GM12878 (cell line): Measurements from ENCODE around the gene ANXA11. TPM values are rescaled to one million over a fixed set of nuclear protein-coding genes. Genes with fewer than 3 reads are reported as not detected.

Experiments
- ATAC-seq: fragments of 200-7000 bp; cut with Tn5 transposase; 3 replicates; pipeline ENCODE4 v1.9.1; 2020; ENCODE audit warnings: mild to moderate bottlenecking, moderate library complexity
- BruUV-seq: library from RNA; stranded (reverse); fragments of 400-500 nt; replicated peaks from 2 replicates; lab custom pipeline; 2021; lab: Mats Ljungman, UMichigan
- CTCF ChIA-PET: fragments of 300-600 bp; sonication (Branson Sonifier 250); formaldehyde crosslinking; extraction: SDS; loops from one replicate; lab custom pipeline; 2021; ENCODE audit warnings: inconsistent platforms; lab: Yijun Ruan, JAX
- POLR2A ChIA-PET: fragments of 350-600 bp; formaldehyde crosslinking; extraction: SDS; loops from one replicate; lab custom pipeline; 2021; ENCODE audit warnings: inconsistent platforms; lab: Charles Lee
- RAD21 ChIA-PET: fragments of 300-600 bp; sonication (Branson Sonifier 250); formaldehyde crosslinking; loops from one replicate; lab custom pipeline; 2023; ENCODE audit warnings: antibody characterized with exemption; ENCODE audit not compliant: unreplicated experiment; lab: Charles Lee
- SMC1A ChIA-PET: fragments of 300-600 bp; sonication (Branson Sonifier 250); formaldehyde crosslinking; loops from one replicate; lab custom pipeline; 2023; ENCODE audit not compliant: unreplicated experiment, uncharacterized antibody; lab: Charles Lee
- DNase-seq: peaks from one replicate; pipeline ENCODE4 v3.0.0-alpha.2; 2011; ENCODE audit warnings: low read depth, low spot score
- FAIRE-seq: peaks from 3 replicates; lab custom pipeline; 2011; peaks lifted over from hg19 to GRCh38; lab: Jason Lieb, UNC
- H2AFZ ChIP-seq: 2 replicates; pipeline ENCODE4 v1.6.0; 2011; ENCODE audit warnings: low read depth, low read length, control low read depth; ENCODE audit not compliant: control insufficient read depth
- H3K27ac ChIP-seq: 2 replicates; pipeline ENCODE4 v1.5.1; 2011; ENCODE audit warnings: control low read depth; ENCODE audit not compliant: control insufficient read depth, insufficient read depth
- H3K27me3 ChIP-seq, 2 experiments: replicated peaks in 1 of 2; 2 replicates each; pipeline versions ENCODE4 v1.6.0 to v1.6.1; 2011; ENCODE audit warnings: low read length in 1 of 2; ENCODE audit not compliant: control insufficient read depth in 2 of 2, insufficient read depth in 2 of 2
- H3K36me3 ChIP-seq, 2 experiments: 2 replicates each; pipeline ENCODE4 v1.5.1; 2011; ENCODE audit warnings: low read length in 1 of 2; ENCODE audit not compliant: control insufficient read depth in 2 of 2, insufficient read depth in 2 of 2
- H3K4me1 ChIP-seq: 2 replicates; pipeline ENCODE4 v1.6.1; 2011; ENCODE audit warnings: mild to moderate bottlenecking, low read length, moderate library complexity, mixed read lengths; ENCODE audit not compliant: control insufficient read depth, insufficient read depth
- H3K4me2 ChIP-seq: 2 replicates; pipeline ENCODE4 v1.6.0; 2011; ENCODE audit warnings: control low read depth; ENCODE audit not compliant: control insufficient read depth, insufficient read depth
- H3K4me3 ChIP-seq: fragments of 200-600 bp; sonication (generic); 2 replicates; pipeline ENCODE4 v1.5.1; 2016
- H3K79me2 ChIP-seq: 2 replicates; pipeline ENCODE4 v1.6.0; 2011; ENCODE audit warnings: low read length; ENCODE audit not compliant: control insufficient read depth, insufficient read depth
- H3K9ac ChIP-seq: 2 replicates; pipeline ENCODE4 v1.8.0; 2011; ENCODE audit warnings: low read length, control low read depth, mixed read lengths; ENCODE audit not compliant: control insufficient read depth, insufficient read depth
- H3K9me3 ChIP-seq: replicated peaks from 3 replicates; pipeline ENCODE4 v1.5.1; 2011; ENCODE audit warnings: mild to moderate bottlenecking, low read length; ENCODE audit not compliant: control insufficient read depth, insufficient read depth
- H4K20me1 ChIP-seq: 2 replicates; pipeline ENCODE4 v1.6.0; 2011; ENCODE audit not compliant: control insufficient read depth, insufficient read depth
- CTCF ChIP-seq, 3 experiments: IDR thresholded peaks in 2 of 3; conservative IDR thresholded peaks in 1 of 3; 2 replicates each; pipeline ENCODE4 v1.5.1; 2011; ENCODE audit warnings: low read depth in 3 of 3, low read length in 3 of 3, mild to moderate bottlenecking in 3 of 3, control low read depth in 2 of 3, moderate library complexity in 2 of 3, inconsistent platforms in 1 of 3, mixed read lengths in 1 of 3; ENCODE audit not compliant: control insufficient read depth in 2 of 3, insufficient read depth in 1 of 3; ENCODE audit errors: extremely low read depth in 1 of 3
- E2F8 ChIP-seq: fragments of 450-650 bp; IDR thresholded peaks from 2 replicates; pipeline ENCODE4 v1.6.1; 2018; ENCODE audit warnings: mild to moderate bottlenecking, low read depth, moderate library complexity; ENCODE audit not compliant: partially characterized antibody
- KAT2A ChIP-seq: conservative IDR thresholded peaks from 2 replicates; pipeline ENCODE4 v1.6.1; 2011; ENCODE audit warnings: low read depth, low read length; ENCODE audit not compliant: control insufficient read depth
- MYC ChIP-seq: IDR thresholded peaks from 2 replicates; pipeline ENCODE4 v1.6.1; 2011; ENCODE audit warnings: mild to moderate bottlenecking, low read length, moderate library complexity, inconsistent platforms; ENCODE audit not compliant: insufficient read depth, insufficient replicate concordance, insufficient read length, severe bottlenecking
- NR2F1 ChIP-seq: fragments of 450-650 bp; conservative IDR thresholded peaks from 2 replicates; pipeline ENCODE4 v1.6.1; 2017; ENCODE audit warnings: mild to moderate bottlenecking
- RAD21 ChIP-seq: IDR thresholded peaks from 2 replicates; pipeline ENCODE4 v1.6.1; 2011; ENCODE audit warnings: mild to moderate bottlenecking, low read depth, low read length, moderate library complexity; ENCODE audit not compliant: insufficient read depth
- RUNX3 ChIP-seq: IDR thresholded peaks from 2 replicates; pipeline ENCODE4 v1.6.1; 2012; ENCODE audit warnings: low read length, inconsistent platforms
- SMAD5 ChIP-seq: IDR thresholded peaks from 2 replicates; pipeline ENCODE4 v1.6.1; 2016; ENCODE audit warnings: antibody characterized with exemption, low read depth
- SMC3 ChIP-seq: IDR thresholded peaks from 2 replicates; pipeline ENCODE4 v1.6.1; 2011; ENCODE audit warnings: low read length, improper control_type of control experiment, borderline replicate concordance
- STAT3 ChIP-seq: IDR thresholded peaks from 2 replicates; pipeline ENCODE4 v1.6.1; 2011; ENCODE audit warnings: low read depth, low read length, improper control_type of control experiment
- WGBS: methylation state at CpG from one replicate; pipeline ENCODE4 v1.1.6; 2016; ENCODE audit warnings: low lambda C conversion rate; ENCODE audit not compliant: insufficient replicate concordance, insufficient coverage; ENCODE audit errors: missing lambda C conversion rate; 5-methylcytosine and 5-hydroxymethylcytosine counted together
- in situ Hi-C: fragments of 300-500 bp; cut with MboI; formaldehyde crosslinking; loops from 9 replicates; pipeline ENCODE4 v1.14.3; 2018; ENCODE audit warnings: mixed read lengths
- intact Hi-C: fragments of 100-400 bp; cut with micrococcal nuclease; formaldehyde crosslinking; loops from one replicate; pipeline ENCODE4 v1.14.2; 2022; ENCODE audit not compliant: unreplicated experiment
- polyA plus RNA-seq, 11 experiments: library from polyadenylated mRNA; depleted of rRNA in 4 of 11; unstranded in 6 of 11; stranded (reverse) in 5 of 11; fragments of >200 nt; fragmentation: Nextera tagmentation in 4 of 11; fragmentation: Illumina TruSeq in 1 of 11; extraction: Ambion mirVana in 4 of 11; extraction: Trizol in 1 of 11; gene quantifications; 1 replicate in 1 of 11; 2 replicates in 10 of 11; pipeline versions ENCODE4 v1.2.1 to v1.2.3, GENCODE V29; 2011 to 2016; ENCODE audit warnings: inconsistent platforms in 2 of 11, missing spikeins in 2 of 11, low read depth in 1 of 11
- total RNA-seq, 4 experiments: library from RNA; depleted of rRNA in 3 of 4; stranded (reverse); fragments of >200 nt in 3 of 4; fragmentation: Illumina TruSeq in 1 of 4; extraction: Trizol in 1 of 4; gene quantifications; 2 replicates each; pipeline versions ENCODE4 v1.2.1 to v1.2.3, GENCODE V29; 2013 to 2021

Gene ANXA11
- total and polyA plus RNA-seq, 10 of the 15 experiments (the other 5 are each of a cell fraction or from before 2014, with no cell fraction given) = 25.0 to 129 (median 72.2) TPM

GRCh38 chr10:80168679-80169380, 36.5 kb downstream of the ANXA11 start:
- no peak overlapping the region for H3K4me2 ChIP-seq
- H3K4me1 ChIP-seq = no peaks in the 10 kb centered on the region
- intact Hi-C loops = loop anchor here (1.0 kb wide), 1 partner anchor 53 kb away; no protein-coding TSS in a partner anchor
- FAIRE-seq (no peak), ATAC-seq (peak; percentile 93), DNase-seq (no peak)
- H3K27me3 ChIP-seq = no peaks in the 10 kb centered on the region
- CTCF ChIA-PET = interaction anchor here (0.8 to 7.5 kb wide), 5 partner anchors 18 to 52 kb away, joined by 3 to 41 read pairs (median 9); no protein-coding TSS in a partner anchor
- peaks cover 15 to 36% of the 10 kb centered on the region in 2 experiments for H3K36me3 ChIP-seq
- no peak overlapping the region for H3K4me3 ChIP-seq
- H3K27ac ChIP-seq = no peak overlapping the region
- TF ChIP-seq E2F8 = no peak
- TF ChIP-seq STAT3 = no peak
- no peak for TF ChIP-seq NR2F1
- peak; percentile 49 to 73 (median 54) for TF ChIP-seq CTCF (IDR thresholded peaks at IDR 0.05 in 2 of 3, conservative IDR thresholded peaks at IDR 0.05 in 1 of 3; ENCODE audit: control insufficient read depth in 2 of 3, extremely low read depth in 1 of 3, insufficient read depth in 1 of 3, low read depth in 3 of 3, low read length in 3 of 3)
- TF ChIP-seq RAD21 = peak; percentile 52
- no peak for TF ChIP-seq KAT2A
- TF ChIP-seq MYC = no peak
- TF ChIP-seq SMC3 = peak; percentile 74
- TF ChIP-seq SMAD5 = no peak
- TF ChIP-seq RUNX3 = no peak
- no peaks in the 10 kb centered on the region for H3K9me3 ChIP-seq
- H3K79me2 ChIP-seq = no peaks in the 10 kb centered on the region
- in situ Hi-C loops = no loop called here
- H3K9ac ChIP-seq = no peak overlapping the region
- WGBS = 96% methylated on average over 12 of the region's 13 CpGs
- BruUV-seq = no TSS peak
- H2AFZ ChIP-seq = no peak overlapping the region
- RAD21 ChIA-PET = interaction anchor here (0.7 to 3.8 kb wide), 3 partner anchors 26 to 53 kb away, joined by 3 to 16 read pairs (median 5); no protein-coding TSS in a partner anchor
- SMC1A ChIA-PET = interaction anchor here (0.8 to 1.2 kb wide), 6 partner anchors 16 to 54 kb away, joined by 3 to 4 read pairs (median 3); no protein-coding TSS in a partner anchor
- POLR2A ChIA-PET = interaction anchor here (0.7 kb wide), 1 partner anchor 19 kb away, joined by 3 read pairs; no protein-coding TSS in a partner anchor
- peaks cover 3% of the 10 kb centered on the region; the same call in 1 of the 2 replicates for H4K20me1 ChIP-seq
